Measurements from ENCODE around the gene HPCAL4.
A peak's percentile ranks its signal among the peaks of the same experiment; 100 is the strongest.

The HPCAL4 gene

GRCh38 chr1:39676948-39677548, 14.2 kb downstream of the HPCAL4 start:
- Histone ChIP-seq H3K36me3 (ENCODE audit: control insufficient read depth, insufficient read depth, low read length) (no peaks in the 10 kb centered on the region), H3K4me3 (replicated peaks; ENCODE audit: low read depth, low read length) (no peak overlapping the region), H3K27me3 (replicated peaks; ENCODE audit: control insufficient read depth, insufficient read depth, low read length) (no peaks in the 10 kb centered on the region; the same call in 1 of the 2 replicates)
- DNase-seq (ENCODE audit: extremely low read depth, insufficient read length), result no peak
- TF ChIP-seq, protein P1, sequence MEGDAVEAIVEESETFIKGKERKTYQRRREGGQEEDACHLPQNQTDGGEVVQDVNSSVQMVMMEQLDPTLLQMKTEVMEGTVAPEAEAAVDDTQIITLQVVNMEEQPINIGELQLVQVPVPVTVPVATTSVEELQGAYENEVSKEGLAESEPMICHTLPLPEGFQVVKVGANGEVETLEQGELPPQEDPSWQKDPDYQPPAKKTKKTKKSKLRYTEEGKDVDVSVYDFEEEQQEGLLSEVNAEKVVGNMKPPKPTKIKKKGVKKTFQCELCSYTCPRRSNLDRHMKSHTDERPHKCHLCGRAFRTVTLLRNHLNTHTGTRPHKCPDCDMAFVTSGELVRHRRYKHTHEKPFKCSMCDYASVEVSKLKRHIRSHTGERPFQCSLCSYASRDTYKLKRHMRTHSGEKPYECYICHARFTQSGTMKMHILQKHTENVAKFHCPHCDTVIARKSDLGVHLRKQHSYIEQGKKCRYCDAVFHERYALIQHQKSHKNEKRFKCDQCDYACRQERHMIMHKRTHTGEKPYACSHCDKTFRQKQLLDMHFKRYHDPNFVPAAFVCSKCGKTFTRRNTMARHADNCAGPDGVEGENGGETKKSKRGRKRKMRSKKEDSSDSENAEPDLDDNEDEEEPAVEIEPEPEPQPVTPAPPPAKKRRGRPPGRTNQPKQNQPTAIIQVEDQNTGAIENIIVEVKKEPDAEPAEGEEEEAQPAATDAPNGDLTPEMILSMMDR (IDR thresholded peaks at IDR 0.05; ENCODE audit: insufficient read depth, low read length, poor library complexity, severe bottlenecking), result no peak

- TF ChIP-seq, protein P1 (IDR thresholded peaks at IDR 0.05; ENCODE audit: insufficient read depth, low read length, poor library complexity, severe bottlenecking), result no peak
- Histone ChIP-seq H3K36me3 (ENCODE audit: control insufficient read depth, insufficient read depth, low read length) (no peaks in the 10 kb centered on the region), H3K4me3 (replicated peaks; ENCODE audit: low read depth, low read length) (no peak overlapping the region), H3K27me3 (replicated peaks; ENCODE audit: control insufficient read depth, insufficient read depth, low read length) (no peaks in the 10 kb centered on the region; the same call in 1 of the 2 replicates)
- DNase-seq (ENCODE audit: extremely low read depth, insufficient read length), result no peak
These were observed 16.0 kb downstream of the HPCAL4 start for GRCh38 chr1:39675220-39675619.

DNA sequence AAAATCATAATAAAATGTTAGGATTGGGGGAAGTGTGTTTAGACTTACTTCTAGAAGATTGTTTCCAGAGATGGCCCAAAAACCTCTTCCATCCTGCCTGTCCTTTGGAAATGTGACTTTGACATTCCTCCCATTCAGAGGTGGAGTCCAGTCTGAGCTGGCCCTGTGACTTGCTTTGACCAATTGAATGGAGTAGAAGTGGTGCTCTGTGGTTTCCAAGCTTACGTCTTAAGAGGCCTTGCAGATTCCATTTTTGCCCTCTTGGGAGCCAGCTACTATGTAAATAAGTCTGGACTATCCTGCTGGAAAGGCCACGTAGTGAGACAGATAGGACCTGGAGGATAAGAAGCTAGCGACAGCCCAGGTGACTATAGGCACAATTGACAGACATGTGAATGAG, 18.0 kb downstream of the HPCAL4 start:
- DNase-seq (ENCODE audit: extremely low read depth, insufficient read length), result no peak
- Histone ChIP-seq H3K27me3 (replicated peaks; ENCODE audit: control insufficient read depth, insufficient read depth, low read length) (no peaks in the 10 kb centered on the region; the same call in 1 of the 2 replicates), H3K4me3 (replicated peaks; ENCODE audit: low read depth, low read length) (no peak overlapping the region), H3K36me3 (ENCODE audit: control insufficient read depth, insufficient read depth, low read length) (no peaks in the 10 kb centered on the region)
- TF ChIP-seq, protein P1 (IDR thresholded peaks at IDR 0.05; ENCODE audit: insufficient read depth, low read length, poor library complexity, severe bottlenecking), result no peak

DNA sequence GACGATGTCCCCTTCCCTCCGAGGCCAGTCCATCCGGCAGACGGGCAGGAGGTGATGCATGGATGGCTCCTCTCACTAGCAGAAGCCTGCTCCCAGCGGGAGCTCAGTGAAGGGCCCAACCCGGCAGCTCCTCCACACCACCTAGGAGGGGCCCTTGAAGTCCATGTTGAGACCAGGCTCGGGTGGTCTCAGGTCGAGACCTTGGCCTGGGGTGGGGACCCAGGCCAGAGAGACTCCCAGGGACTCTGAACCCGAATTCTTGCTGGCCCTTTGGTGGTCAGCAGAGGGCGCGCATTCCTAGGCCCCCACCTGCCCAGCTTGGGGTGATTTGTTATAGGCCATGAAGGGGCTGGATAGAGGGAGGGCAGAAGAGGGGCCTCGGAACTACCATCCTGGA, 18.7 kb downstream of the HPCAL4 start:
- peak overlapping the region; percentile 61 for H3K4me3 ChIP-seq (replicated peaks; ENCODE audit: low read depth, low read length)
- no peak for DNase-seq (ENCODE audit: extremely low read depth, insufficient read length)
- no peaks in the 10 kb centered on the region; the same call in 1 of the 2 replicates for H3K27me3 ChIP-seq (replicated peaks; ENCODE audit: control insufficient read depth, insufficient read depth, low read length)

GRCh38 chr1:39671793-39672550, 19.3 kb downstream of the HPCAL4 start, which contains the start of gene NT5C1A:
Gene NT5C1A (minus strand): TSS chr1:39672107. CDS start chr1:39672038, 69 bp downstream.
- Histone ChIP-seq H3K36me3 (ENCODE audit: control insufficient read depth, insufficient read depth, low read length) (no peaks in the 10 kb centered on the region), H3K4me3 (replicated peaks; ENCODE audit: low read depth, low read length) (peak within 1 kb of the TSS; percentile 61), H3K27me3 (replicated peaks; ENCODE audit: control insufficient read depth, insufficient read depth, low read length) (no peaks in the 10 kb centered on the region; the same call in 1 of the 2 replicates)
- peak; percentile 57 for DNase-seq (ENCODE audit: extremely low read depth, insufficient read length)
- TF ChIP-seq, protein P1 (IDR thresholded peaks at IDR 0.05; ENCODE audit: insufficient read depth, low read length, poor library complexity, severe bottlenecking), result no peak

More for the DNA sequence above, 18.7 kb downstream of the HPCAL4 start:
- TF ChIP-seq, protein P1 (IDR thresholded peaks at IDR 0.05; ENCODE audit: insufficient read depth, low read length, poor library complexity, severe bottlenecking), result peak; percentile 87
- no peaks in the 10 kb centered on the region for H3K36me3 ChIP-seq (ENCODE audit: control insufficient read depth, insufficient read depth, low read length)
